Measurements from ENCODE around the gene STX2.
"Not testable (repeated sequence)": the region's sequence is repeated elsewhere in the genome, so short reads cannot be mapped to it uniquely, and the experiment has no call there.

STX2 gene

DNA sequence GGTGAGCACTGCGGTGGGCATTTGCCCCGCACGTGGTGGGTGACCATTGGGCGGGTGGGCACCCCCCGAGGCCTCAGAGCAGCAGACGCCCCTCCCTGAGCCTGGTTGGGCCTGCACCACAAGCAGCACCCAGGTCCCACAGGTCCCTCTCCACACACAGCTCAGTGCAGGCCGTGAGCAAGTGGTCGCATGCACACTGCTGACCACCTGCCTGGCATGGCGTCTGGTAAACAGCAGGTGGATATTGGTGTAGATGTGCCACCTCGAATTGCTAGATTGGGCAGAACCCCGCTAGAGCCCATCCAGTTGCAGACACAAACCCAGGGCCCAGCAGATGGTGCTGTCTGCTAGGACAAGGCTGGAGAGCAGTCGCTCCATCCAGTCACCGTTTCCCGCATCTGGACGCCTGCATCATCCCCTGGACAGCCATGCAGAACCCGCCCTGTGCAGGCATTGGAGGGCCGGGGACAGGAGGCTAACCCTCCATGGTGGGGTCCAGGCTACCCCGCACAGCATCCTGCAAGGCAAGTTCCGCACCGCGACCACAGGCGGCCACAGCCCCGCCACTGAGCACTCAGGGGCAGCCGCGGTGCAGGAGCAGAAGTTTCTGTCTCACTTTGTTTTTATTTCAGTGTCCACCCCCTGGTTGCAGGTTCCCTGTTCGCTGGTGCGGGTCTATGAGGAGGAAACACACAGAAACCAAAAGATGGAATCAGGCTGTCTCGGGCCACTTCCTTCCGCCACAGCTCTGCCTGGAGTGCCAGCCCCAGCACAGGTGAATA is 77.3 kb downstream of the STX2 start:
- DNase-seq, result peak; percentile 49 to 57

DNA sequence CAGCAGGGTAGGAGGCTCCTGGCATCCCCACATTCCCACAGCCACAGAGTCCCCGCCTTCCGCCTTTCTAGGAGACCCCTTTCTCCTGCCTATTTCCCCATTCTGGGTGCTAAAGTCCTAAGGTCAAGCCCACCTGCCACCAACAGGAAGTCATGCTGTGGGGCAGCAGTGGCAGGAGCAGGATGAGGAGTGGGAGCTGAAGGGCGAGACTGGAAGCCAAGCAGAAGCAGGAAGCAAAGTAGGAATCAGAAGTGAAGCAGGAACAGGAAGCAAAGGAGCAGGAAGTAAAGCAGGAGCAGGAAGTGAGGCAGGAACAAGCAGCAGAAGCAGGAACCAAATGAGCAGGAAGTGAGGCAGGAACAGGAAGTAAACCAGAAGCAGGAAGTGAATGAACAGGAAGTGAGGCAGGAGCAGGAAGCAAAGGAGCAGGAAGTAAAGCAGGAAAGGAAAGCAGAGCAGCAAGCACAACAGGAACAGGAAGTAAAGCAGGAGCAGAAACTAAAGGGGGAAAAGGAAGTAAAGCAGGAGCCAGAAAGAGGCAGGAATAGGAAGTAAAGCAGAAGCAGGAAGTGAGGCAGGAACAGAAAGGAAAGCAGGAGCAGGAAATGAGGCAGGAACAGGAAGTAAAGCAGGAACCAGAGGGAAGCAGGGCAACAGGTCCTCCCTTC is 84.7 kb downstream of the STX2 start:
- DNase-seq, result no peak

GRCh38 chr12:130752692-130753230 is 86.3 kb downstream of the STX2 start:
- no peak for DNase-seq

DNA sequence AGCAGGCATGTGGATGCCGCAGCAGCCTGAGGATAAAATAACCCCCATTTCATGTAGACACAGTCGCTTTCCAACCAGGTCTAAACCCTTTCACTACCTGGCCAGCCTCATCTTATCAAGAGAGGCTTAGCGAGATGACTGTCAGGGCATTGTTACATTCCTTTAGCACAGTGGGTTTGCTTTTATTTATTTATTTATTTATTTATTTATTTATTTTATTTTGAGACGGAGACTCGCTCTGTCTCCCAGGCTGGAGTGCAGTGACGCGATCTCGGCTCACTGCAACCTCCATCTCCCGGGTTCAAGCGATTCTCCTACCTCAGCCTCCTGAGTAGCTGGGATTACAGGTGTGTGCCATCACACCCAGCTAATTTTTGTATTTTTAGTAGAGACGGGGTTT is 87.0 kb downstream of the STX2 start:
- not testable (repeated sequence) for DNase-seq

DNA sequence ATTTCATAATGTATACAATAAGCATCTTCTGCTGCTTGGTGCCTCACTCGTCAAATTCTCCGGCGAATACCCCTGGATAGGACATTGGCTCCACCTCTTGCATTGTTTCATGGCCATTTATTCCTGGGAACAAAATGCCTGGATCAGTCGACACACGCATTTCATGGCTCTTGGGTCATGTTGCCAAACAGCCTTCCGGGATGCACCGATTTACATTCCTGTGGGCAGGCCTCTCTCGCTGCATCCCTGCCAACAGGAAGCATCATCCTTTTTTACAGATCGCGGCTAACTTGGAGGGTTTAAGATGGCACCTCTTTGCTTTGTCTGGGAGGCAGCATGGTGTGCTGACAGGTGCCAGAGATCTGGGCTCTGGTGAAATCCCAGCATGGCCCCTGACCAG is 90.3 kb downstream of the STX2 start:
- DNase-seq, result no peak

DNA sequence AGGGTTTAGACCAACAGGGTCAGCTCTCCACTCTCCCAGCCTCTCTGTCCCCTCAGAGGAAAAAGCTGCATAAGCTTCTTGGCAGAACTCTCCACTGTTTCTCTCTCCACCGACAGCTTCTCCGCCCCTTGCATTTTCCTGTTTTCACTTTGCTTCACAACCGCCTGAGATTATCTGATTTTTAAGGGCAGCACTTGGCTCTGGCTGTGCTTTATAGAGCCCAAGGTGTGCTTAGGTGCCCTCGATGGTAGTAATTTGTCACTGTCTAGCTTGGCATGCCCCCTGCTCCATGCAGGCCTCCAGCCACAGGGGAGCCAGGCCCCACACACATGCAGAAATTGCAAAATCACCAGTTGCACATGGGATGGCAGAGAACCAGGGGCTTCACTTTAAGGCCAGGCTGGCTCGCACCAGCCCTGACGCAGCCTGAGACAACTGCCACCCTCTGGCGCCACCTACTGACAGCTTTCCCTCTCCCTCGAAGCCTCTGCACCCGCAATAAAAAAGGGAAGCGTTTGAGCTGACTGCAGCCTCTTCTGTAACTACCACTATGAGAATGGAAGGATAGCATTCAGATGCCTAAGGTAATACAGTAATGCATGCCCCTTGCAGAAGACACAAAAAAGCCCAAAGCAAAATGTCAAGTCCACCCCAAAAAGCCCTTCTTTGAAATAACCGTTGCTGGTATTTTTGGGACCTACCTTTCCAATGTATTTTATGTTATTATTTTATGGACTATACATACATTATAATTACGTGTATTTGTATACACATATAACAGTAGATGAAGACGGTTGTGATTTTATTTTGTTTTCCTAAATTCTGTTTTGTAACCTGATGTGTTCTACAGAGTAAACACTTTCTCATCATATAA is 90.9 kb downstream of the STX2 start:
- DNase-seq, result peak; percentile 76

DNA sequence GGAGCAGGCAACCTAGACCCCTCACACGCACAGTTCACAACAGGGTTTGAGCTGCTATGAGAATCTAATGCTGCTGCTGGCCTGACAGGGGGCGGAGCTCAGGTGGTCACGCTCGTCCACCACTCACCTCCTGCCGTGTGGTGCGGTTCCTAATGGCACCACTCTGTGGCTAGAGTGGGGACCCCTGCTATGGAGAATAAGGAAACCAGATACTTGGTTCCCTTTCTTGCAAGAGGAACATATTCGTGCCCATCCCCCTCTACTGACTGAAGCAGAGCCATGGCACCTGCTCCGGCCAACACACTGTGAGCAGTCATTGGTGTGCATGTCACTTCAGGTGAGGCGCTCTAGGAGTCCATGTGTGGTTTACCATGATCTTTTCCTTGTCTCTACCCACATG is 92.5 kb downstream of the STX2 start:
- no peak for DNase-seq

DNA sequence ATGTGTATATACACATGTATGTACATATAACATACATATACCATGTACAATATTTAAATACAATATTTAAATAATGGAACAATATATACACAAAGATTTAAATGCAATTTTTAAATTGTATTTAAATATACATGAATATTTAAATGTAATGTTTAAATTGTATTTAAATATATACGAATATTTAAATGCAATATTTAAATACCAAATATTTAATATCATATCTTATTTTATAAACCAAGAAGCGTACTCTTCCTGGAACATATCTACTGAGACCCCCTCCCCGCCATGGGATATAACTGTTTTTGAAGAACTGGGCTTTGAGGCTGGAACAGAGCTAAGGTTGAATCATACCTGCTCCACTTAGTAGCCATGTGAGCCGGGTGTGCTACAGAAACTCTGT is 93.1 kb downstream of the STX2 start:
- DNase-seq, result no peak

- no peak for DNase-seq
Observed at GRCh38 chr12:130744274-130744673, 94.8 kb downstream of the STX2 start.

DNA sequence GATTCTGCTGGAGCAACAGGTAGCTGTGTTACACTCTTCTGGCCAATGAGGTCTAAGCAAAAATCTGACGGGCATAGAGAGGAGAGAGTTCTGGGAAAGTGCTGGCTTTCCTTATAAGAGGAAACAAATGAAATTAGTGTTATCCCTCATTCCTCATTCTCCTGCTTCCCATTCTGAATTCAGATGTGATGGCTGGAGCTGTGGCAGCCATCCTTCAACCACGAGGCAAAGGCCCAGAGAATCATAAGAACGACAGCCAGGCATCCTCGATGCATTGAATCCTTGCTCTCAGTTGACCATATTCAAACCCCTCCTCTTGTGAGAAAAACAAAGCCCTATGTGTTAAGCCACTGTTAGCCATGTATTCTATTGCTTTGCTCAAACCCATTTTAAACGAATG is 95.4 kb downstream of the STX2 start:
- no peak for DNase-seq

DNA sequence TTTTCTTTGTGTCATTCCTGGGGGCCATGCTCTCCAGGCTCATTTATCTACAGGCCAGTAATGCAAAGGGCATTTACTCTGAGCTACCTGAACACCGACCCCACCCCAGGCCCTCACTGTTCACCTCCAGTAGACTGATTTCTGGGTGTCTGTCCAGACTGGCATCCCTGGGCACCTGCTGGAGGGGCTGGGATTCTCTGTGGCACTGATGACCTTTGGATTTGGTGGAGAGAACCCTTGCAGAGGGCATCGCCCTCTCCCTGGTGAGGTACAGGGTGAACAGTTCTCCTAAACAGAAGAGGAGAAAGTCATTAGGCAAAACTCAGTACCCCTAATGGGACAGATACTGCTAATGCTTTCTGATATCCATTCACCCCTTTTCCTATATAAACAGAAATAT is 95.9 kb downstream of the STX2 start:
- DNase-seq, result no peak

GRCh38 chr12:130742716-130743115 is 96.3 kb downstream of the STX2 start:
- no peak for DNase-seq

- no peak for DNase-seq
Observed at GRCh38 chr12:130742112-130742511, 96.9 kb downstream of the STX2 start.

All from stimulated activated CD4-positive, alpha-beta T cell treated with anti-CD3 and anti-CD28 coated beads, Interleukin-2, amount 100 ng/mL, for 48 hours (primary cell).